Bronchial epithelial cell (primary cell): ENCODE results near the gene ITPRIPL2. TPM values are rescaled to one million over a fixed set of nuclear protein-coding genes. Genes with fewer than 3 reads are reported as not detected.
A peak's percentile ranks its signal among the peaks of the same experiment; 100 is the strongest.

ENCODE experiments used
- DNase-seq: peaks from one replicate; pipeline ENCODE4 v3.0.0-alpha.2; 2010; ENCODE audit warnings: low read depth
- FAIRE-seq: peaks from 2 replicates; lab custom pipeline; 2011; peaks lifted over from hg19 to GRCh38; lab: Jason Lieb, UNC
- H3K27me3 ChIP-seq: 2 replicates; pipeline ENCODE4 v1.5.1; 2011; ENCODE audit warnings: low read length; ENCODE audit not compliant: control insufficient read depth, insufficient read depth
- H3K36me3 ChIP-seq: 2 replicates; pipeline ENCODE4 v1.5.1; 2011; ENCODE audit warnings: low read length; ENCODE audit not compliant: control insufficient read depth, insufficient read depth
- H3K4me3 ChIP-seq: 2 replicates; pipeline ENCODE4 v1.5.1; 2011; ENCODE audit warnings: mild to moderate bottlenecking, low read depth, low read length, control low read depth
- CTCF ChIP-seq: IDR thresholded peaks from 2 replicates; pipeline ENCODE4 v1.5.1; 2011; ENCODE audit warnings: mild to moderate bottlenecking, moderate library complexity, low read length, control low read depth, inconsistent platforms; ENCODE audit not compliant: insufficient read depth, severe bottlenecking
- total RNA-seq: library from RNA; depleted of rRNA; stranded (reverse); fragments of >200 nt; gene quantifications from 2 replicates; pipeline ENCODE4 v1.2.1, GENCODE V29; 2014

The ITPRIPL2 gene
- 16.8 and 18.7 TPM in 2 replicates for total RNA-seq

DNA sequence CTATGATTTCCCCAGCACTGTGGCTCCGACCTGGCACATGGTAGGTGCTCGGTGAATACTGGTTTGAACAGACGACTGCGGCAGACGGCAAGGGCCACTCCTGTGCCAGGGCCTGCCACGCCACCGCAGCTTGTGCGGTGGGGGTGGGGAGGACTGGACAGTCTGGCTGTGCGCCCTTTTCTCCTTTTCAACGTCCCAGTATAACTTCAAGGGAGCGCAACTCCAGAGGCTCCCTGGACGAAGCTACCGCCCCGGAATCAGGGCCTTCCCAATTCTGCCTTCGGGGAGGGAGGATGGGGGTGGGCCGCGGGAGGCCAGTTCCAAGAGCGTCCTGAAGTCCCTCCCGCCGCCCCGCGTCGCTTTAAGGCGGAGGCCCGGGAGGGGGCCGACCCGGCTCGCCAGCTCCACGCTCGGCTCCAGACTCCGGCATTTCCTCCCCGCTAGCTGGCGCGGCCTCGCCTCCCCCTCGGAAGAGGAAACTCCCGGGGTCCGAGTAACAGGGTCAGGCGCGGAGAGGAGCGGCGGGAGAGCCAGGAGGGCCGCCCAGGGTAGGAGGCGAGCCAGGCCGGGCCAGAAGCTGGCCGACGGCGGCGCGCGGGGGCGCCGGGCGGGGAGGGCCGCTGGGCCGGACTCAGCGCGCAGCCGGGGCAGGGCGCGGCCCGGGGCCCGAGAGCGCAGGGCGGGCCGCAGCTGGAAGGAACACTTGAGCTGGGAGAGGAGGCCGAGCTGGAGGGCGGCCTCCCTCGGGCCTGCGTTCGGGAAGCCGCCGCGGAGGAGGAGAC lies at the start of gene ITPRIPL2:
TSS of gene ITPRIPL2 (plus strand) at position 388 of the 782 bp plus-strand sequence. CDS start 498 bp downstream, outside the sequence.
- TF ChIP-seq CTCF, result no peak
- DNase-seq, result peak; percentile 43
- peaks cover 12% of the 10 kb centered on the region for H3K36me3 ChIP-seq
- no peaks in the 10 kb centered on the region for H3K27me3 ChIP-seq
- peak within 1 kb of the TSS; percentile 51 for H3K4me3 ChIP-seq
- no peak for FAIRE-seq

- no peaks in the 10 kb centered on the region for H3K27me3 ChIP-seq
- FAIRE-seq, result no peak
- DNase-seq, result no peak
- peaks cover 2% of the 10 kb centered on the region for H3K36me3 ChIP-seq
- no peak overlapping the region for H3K4me3 ChIP-seq
- TF ChIP-seq CTCF, result no peak
Measured at GRCh38 chr16:19066988-19067348, 46.8 kb upstream of the ITPRIPL2 start.

GRCh38 chr16:19067349-19068236 lies 46.2 kb upstream of the ITPRIPL2 start, which contains the start of gene COQ7:
Gene COQ7 (plus strand): TSS chr16:19067614. CDS start chr16:19067665, 51 bp downstream.
- no peak for TF ChIP-seq CTCF
- FAIRE-seq, result no peak

GRCh38 chr16:19068237-19068815 lies 45.4 kb upstream of the ITPRIPL2 start:
- DNase-seq, result no peak
- FAIRE-seq, result no peak
- H3K4me3 ChIP-seq, result peak overlapping the region; percentile 67

More at GRCh38 chr16:19067349-19068236, 46.2 kb upstream of the ITPRIPL2 start, which contains the start of gene COQ7:
- peak within 1 kb of the TSS; percentile 67 for H3K4me3 ChIP-seq
- H3K27me3 ChIP-seq, result no peaks in the 10 kb centered on the region
- peak; percentile 97 for DNase-seq
- peaks cover 3% of the 10 kb centered on the region for H3K36me3 ChIP-seq

More at GRCh38 chr16:19068237-19068815, 45.4 kb upstream of the ITPRIPL2 start:
- Histone ChIP-seq H3K36me3 (peaks cover 3% of the 10 kb centered on the region), H3K27me3 (no peaks in the 10 kb centered on the region)
- TF ChIP-seq CTCF, result no peak
